ENCODE results near the gene SEC22B.
"Not testable (repeated sequence)": the region's sequence is repeated elsewhere in the genome, so short reads cannot be mapped to it uniquely, and the experiment has no call there.

GRCh38 chr1:120112212-120112611 is 64.1 kb downstream of the SEC22B start:
- TF ChIP-seq CTCF, EZH2 (IDR thresholded peaks at IDR 0.05): not testable (repeated sequence)
